ACHN (cell line): ENCODE data around the gene SEMA6C.

Experiments
- DNase-seq: peaks from one replicate; pipeline ENCODE4 v3.0.0-alpha.2; 2015
- in situ Hi-C: cut with HindIII; loops from 2 replicates; pipeline ENCODE4 v1.10.0; 2017; ENCODE audit warnings: low sequenced_read_pairs, low pct_ligation_motif_present, low pct_unique_long_range_greater_than_20kb

Gene SEMA6C

GRCh38 chr1:151165281-151165737 lies 18.9 kb upstream of the SEMA6C start:
- in situ Hi-C loops: no loop called here
- DNase-seq: peak; percentile 44

- no peak for DNase-seq
- in situ Hi-C loops: no loop called here
Measured at GRCh38 chr1:151164732-151165280, 18.4 kb upstream of the SEMA6C start.

GRCh38 chr1:151159373-151159772 lies 12.9 kb upstream of the SEMA6C start:
- in situ Hi-C loops: no loop called here
- no peak for DNase-seq

- no peak for DNase-seq
- in situ Hi-C loops: no loop called here
Measured at GRCh38 chr1:151158751-151159251, 12.4 kb upstream of the SEMA6C start.

- no peak for DNase-seq
- in situ Hi-C loops: no loop called here
Measured at GRCh38 chr1:151158326-151158725, 11.9 kb upstream of the SEMA6C start.

- in situ Hi-C loops: no loop called here
- no peak for DNase-seq
Measured at GRCh38 chr1:151157067-151157531, 10.7 kb upstream of the SEMA6C start.

GRCh38 chr1:151156515-151156819 lies 10.0 kb upstream of the SEMA6C start, which contains the start of gene TNFAIP8L2:
TSS of gene TNFAIP8L2 (plus strand) at chr1:151156649. CDS start at chr1:151158698, 2,049 bp downstream.
- DNase-seq: no peak
- in situ Hi-C loops: no loop called here

GRCh38 chr1:151147665-151148064 lies 1.2 kb upstream of the SEMA6C start:
- in situ Hi-C loops: no loop called here
- DNase-seq: no peak

- no peak for DNase-seq
- in situ Hi-C loops: no loop called here
Measured at GRCh38 chr1:151147132-151147503, 687 bp upstream of the SEMA6C start.

- in situ Hi-C loops: no loop called here
- no peak for DNase-seq
Measured at GRCh38 chr1:151146072-151146411, 389 bp downstream of the SEMA6C start.

GRCh38 chr1:151145304-151146071 lies 943 bp downstream of the SEMA6C start:
- in situ Hi-C loops: no loop called here
- DNase-seq: no peak

- in situ Hi-C loops: no loop called here
- DNase-seq: no peak
Measured at GRCh38 chr1:151144474-151145303, 1.7 kb downstream of the SEMA6C start.

GRCh38 chr1:151143986-151144385 lies 2.4 kb downstream of the SEMA6C start:
- no peak for DNase-seq
- in situ Hi-C loops: no loop called here

GRCh38 chr1:151143057-151143435 lies 3.4 kb downstream of the SEMA6C start:
- in situ Hi-C loops: no loop called here
- no peak for DNase-seq

GRCh38 chr1:151142411-151143056 lies 3.9 kb downstream of the SEMA6C start:
- in situ Hi-C loops: no loop called here
- DNase-seq: no peak

GRCh38 chr1:151137789-151138188 lies 8.6 kb downstream of the SEMA6C start:
- in situ Hi-C loops: no loop called here
- DNase-seq: no peak

GRCh38 chr1:151135433-151136385 lies 10.7 kb downstream of the SEMA6C start:
- in situ Hi-C loops: no loop called here
- DNase-seq: no peak

GRCh38 chr1:151134991-151135390 lies 11.4 kb downstream of the SEMA6C start:
- DNase-seq: no peak
- in situ Hi-C loops: no loop called here
